ENCODE measurements around the gene KLF3. TPM values are rescaled to one million over a fixed set of nuclear protein-coding genes. Genes with fewer than 3 reads are reported as not detected.
A peak's percentile ranks its signal among the peaks of the same experiment; 100 is the strongest.

Gene KLF3
- total RNA-seq, 1 experiment from 2014 or later = 29.0 TPM

- no peak overlapping the region for H3K14ac ChIP-seq (ENCODE audit: insufficient read depth, low read length)
- no peak overlapping the region for H3K18ac ChIP-seq (ENCODE audit: insufficient read length, low read depth, low read length)
- H4K5ac ChIP-seq (ENCODE audit: insufficient read length, low read depth, low read length) = no peak overlapping the region
- no peak overlapping the region; a peak in 1 of 7 replicates for H3K27ac Mint-ChIP-seq
- no peak overlapping the region for H2BK5ac ChIP-seq (ENCODE audit: insufficient read length, low read length)
- no peak overlapping the region for H3T11ph ChIP-seq (ENCODE audit: low read length)
- H3K27me3 Mint-ChIP-seq (ENCODE audit: low read depth) = no peaks in the 10 kb centered on the region
- H3K4ac ChIP-seq (ENCODE audit: low read depth, low read length) = no peak overlapping the region
- peak; percentile 72 for DNase-seq
- H4K20me1 ChIP-seq (ENCODE audit: control insufficient read depth, insufficient read depth, insufficient read length) = no peaks in the 10 kb centered on the region
- TF ChIP-seq CTCF (conservative IDR thresholded peaks at IDR 0.05) = peak; percentile 93
- no peak overlapping the region for H3K9ac ChIP-seq (ENCODE audit: extremely low read depth, insufficient read length, low read length)
- H3K36me3 Mint-ChIP-seq (ENCODE audit: insufficient read depth in 1 of 3, low read depth in 3 of 3) = peaks cover 11 to 18% (median 14%) of the 10 kb centered on the region in 3 experiments
- H4K91ac ChIP-seq (ENCODE audit: insufficient read length, low read depth, low read length) = no peak overlapping the region
- no peak overlapping the region for H2AFZ ChIP-seq (ENCODE audit: low read length)
- H2BK15ac ChIP-seq (ENCODE audit: low read depth, low read length) = no peak overlapping the region
- H3K23ac ChIP-seq (ENCODE audit: insufficient read length, low read depth, low read length) = no peak overlapping the region
- no peak overlapping the region for H3K27ac ChIP-seq (ENCODE audit: insufficient read length, low read depth, low read length)
- no peaks in the 10 kb centered on the region; a peak in 1 of 5 replicates for H3K9me3 Mint-ChIP-seq
- H3K9me3 ChIP-seq (ENCODE audit: control insufficient read depth, low read depth, low read length) = no peaks in the 10 kb centered on the region
- no peak overlapping the region for H3K56ac ChIP-seq (ENCODE audit: insufficient read length, low read depth, low read length)
- no peak overlapping the region for H2AK5ac ChIP-seq (ENCODE audit: insufficient read length, low read length)
- H3K4me3 Mint-ChIP-seq = no peak overlapping the region; a peak in 1 of 5 replicates
- no peak overlapping the region for H2BK120ac ChIP-seq (ENCODE audit: low read depth, low read length, poor library complexity, severe bottlenecking)
- WGBS (ENCODE audit: extremely low coverage, insufficient read length, low lambda C conversion rate) = no CpG with 5 or more reads among the region's 7 CpGs
- peaks cover 24% of the 10 kb centered on the region; the same call in 1 of the 2 replicates for H3K79me2 ChIP-seq (ENCODE audit: insufficient read depth, low read length)
- H3K79me1 ChIP-seq (ENCODE audit: insufficient read depth, low read depth, low read length, poor library complexity, severe bottlenecking) = peaks cover 6% of the 10 kb centered on the region
- no peak overlapping the region for H2BK12ac ChIP-seq (ENCODE audit: insufficient read length, low read depth, low read length)
- H3K4me1 ChIP-seq (ENCODE audit: insufficient read depth, low read length) = peaks cover 15% of the 10 kb centered on the region
- H3K4me1 Mint-ChIP-seq = peaks cover 51 to 52% of the 10 kb centered on the region in 2 experiments
- H3K23me2 ChIP-seq (ENCODE audit: insufficient read length, low read depth, low read length, poor library complexity, severe bottlenecking) = no peaks in the 10 kb centered on the region
- no peak overlapping the region for H4K8ac ChIP-seq (replicated peaks; ENCODE audit: insufficient read length, low read depth, low read length)
- no peaks in the 10 kb centered on the region for H3K27me3 ChIP-seq (ENCODE audit: insufficient read depth, low read length)
- no peak overlapping the region for H3K4me2 ChIP-seq (ENCODE audit: insufficient read depth, insufficient read length, low read length)
- no peak overlapping the region for H2BK20ac ChIP-seq (ENCODE audit: low read depth, low read length, poor library complexity, severe bottlenecking)
Measured at GRCh38 chr4:38675146-38676121, 11.4 kb downstream of the KLF3 start.
